NCI-H748 treated with DMSO at 0.1 percent for 48 hours (cell line): ENCODE data around the gene LRGUK.

Source experiments
- DNase-seq: peaks from one replicate; lab custom pipeline; 2025; lab: John Stamatoyannopoulos, UW

The LRGUK gene

GRCh38 chr7:134126146-134126545 lies 994 bp upstream of the LRGUK start:
- no peak for DNase-seq

- DNase-seq = no peak
Measured at GRCh38 chr7:134126596-134126965, 559 bp upstream of the LRGUK start.

GRCh38 chr7:134128829-134129228 lies 1.7 kb downstream of the LRGUK start:
- no peak for DNase-seq

- no peak for DNase-seq
Measured at GRCh38 chr7:134129856-134130523, 2.9 kb downstream of the LRGUK start.

GRCh38 chr7:134134004-134134403 lies 6.9 kb downstream of the LRGUK start:
- DNase-seq = no peak

GRCh38 chr7:134140889-134141867 lies 14.0 kb downstream of the LRGUK start:
- DNase-seq = no peak

GRCh38 chr7:134141868-134142264 lies 14.7 kb downstream of the LRGUK start:
- no peak for DNase-seq

- DNase-seq = no peak
Measured at GRCh38 chr7:134153493-134154136, 26.5 kb downstream of the LRGUK start.

GRCh38 chr7:134154581-134155130 lies 27.5 kb downstream of the LRGUK start:
- no peak for DNase-seq

GRCh38 chr7:134155206-134155605 lies 28.1 kb downstream of the LRGUK start:
- no peak for DNase-seq

GRCh38 chr7:134155871-134156270 lies 28.7 kb downstream of the LRGUK start:
- no peak for DNase-seq

- DNase-seq = no peak
Measured at GRCh38 chr7:134165252-134165651, 38.1 kb downstream of the LRGUK start.

- no peak for DNase-seq
Measured at GRCh38 chr7:134167250-134167649, 40.1 kb downstream of the LRGUK start.

- DNase-seq = no peak
Measured at GRCh38 chr7:134167841-134168240, 40.7 kb downstream of the LRGUK start.

- no peak for DNase-seq
Measured at GRCh38 chr7:134174795-134175261, 47.7 kb downstream of the LRGUK start.

- no peak for DNase-seq
Measured at GRCh38 chr7:134175334-134176036, 48.3 kb downstream of the LRGUK start.

GRCh38 chr7:134176037-134176350 lies 48.9 kb downstream of the LRGUK start:
- DNase-seq = no peak

GRCh38 chr7:134179036-134180011 lies 52.2 kb downstream of the LRGUK start:
- DNase-seq = no peak

GRCh38 chr7:134180376-134180775 lies 53.2 kb downstream of the LRGUK start:
- DNase-seq = no peak

- no peak for DNase-seq
Measured at GRCh38 chr7:134182078-134182477, 54.9 kb downstream of the LRGUK start.

GRCh38 chr7:134184767-134185166 lies 57.6 kb downstream of the LRGUK start:
- DNase-seq = no peak
